ENCODE measurements around the gene KBTBD6.
"Not testable (repeated sequence)": the region's sequence is repeated elsewhere in the genome, so short reads cannot be mapped to it uniquely, and the experiment has no call there.

Gene KBTBD6

GRCh38 chr13:41132512-41133152 lies at the start of gene KBTBD6:
Gene KBTBD6, minus strand, starts transcription at chr13:41132802. Its CDS starts 291 bp downstream, at chr13:41132511.
- peak; percentile 99 for DNase-seq (ENCODE audit: low read depth)

- no peak for DNase-seq (ENCODE audit: low read depth)
These were observed 49.6 kb upstream of the KBTBD6 start for GRCh38 chr13:41182231-41182630.

GRCh38 chr13:41179593-41180250 lies 47.1 kb upstream of the KBTBD6 start:
- peak; percentile 11 for DNase-seq (ENCODE audit: low read depth)

- no peak for DNase-seq (ENCODE audit: low read depth)
These were observed 45.4 kb upstream of the KBTBD6 start for GRCh38 chr13:41178040-41178439.

GRCh38 chr13:41177616-41178015 lies 45.0 kb upstream of the KBTBD6 start:
- DNase-seq (ENCODE audit: low read depth), result no peak

- DNase-seq (ENCODE audit: low read depth), result not testable (repeated sequence)
These were observed 43.0 kb upstream of the KBTBD6 start for GRCh38 chr13:41175576-41175975.

GRCh38 chr13:41162151-41162550 lies 29.5 kb upstream of the KBTBD6 start:
- DNase-seq (ENCODE audit: low read depth), result no peak

- no peak for DNase-seq (ENCODE audit: low read depth)
These were observed 26.6 kb upstream of the KBTBD6 start for GRCh38 chr13:41159174-41159573.

- no peak for DNase-seq (ENCODE audit: low read depth)
These were observed 24.6 kb upstream of the KBTBD6 start for GRCh38 chr13:41157048-41157717.

GRCh38 chr13:41156620-41157019 lies 24.0 kb upstream of the KBTBD6 start:
- no peak for DNase-seq (ENCODE audit: low read depth)

- no peak for DNase-seq (ENCODE audit: low read depth)
These were observed 21.4 kb upstream of the KBTBD6 start for GRCh38 chr13:41154042-41154441.

- no peak for DNase-seq (ENCODE audit: low read depth)
These were observed 19.4 kb upstream of the KBTBD6 start for GRCh38 chr13:41152005-41152404.

- no peak for DNase-seq (ENCODE audit: low read depth)
These were observed 17.5 kb upstream of the KBTBD6 start for GRCh38 chr13:41150058-41150457.

GRCh38 chr13:41148419-41149283 lies 16.0 kb upstream of the KBTBD6 start:
- no peak for DNase-seq (ENCODE audit: low read depth)

GRCh38 chr13:41145136-41145908 lies 12.7 kb upstream of the KBTBD6 start:
- DNase-seq (ENCODE audit: low read depth), result no peak

- no peak for DNase-seq (ENCODE audit: low read depth)
These were observed 12.0 kb upstream of the KBTBD6 start for GRCh38 chr13:41144576-41144975.

- no peak for DNase-seq (ENCODE audit: low read depth)
These were observed 6.8 kb upstream of the KBTBD6 start for GRCh38 chr13:41139296-41139966.

GRCh38 chr13:41137951-41138350 lies 5.3 kb upstream of the KBTBD6 start:
- no peak for DNase-seq (ENCODE audit: low read depth)

- no peak for DNase-seq (ENCODE audit: low read depth)
These were observed 4.6 kb upstream of the KBTBD6 start for GRCh38 chr13:41137241-41137640.

- no peak for DNase-seq (ENCODE audit: low read depth)
These were observed 3.9 kb upstream of the KBTBD6 start for GRCh38 chr13:41136396-41137031.

Data from stromal cell of bone marrow (primary cell).